ENCODE results near the gene ARL17B.

- TF ChIP-seq, protein P1, sequence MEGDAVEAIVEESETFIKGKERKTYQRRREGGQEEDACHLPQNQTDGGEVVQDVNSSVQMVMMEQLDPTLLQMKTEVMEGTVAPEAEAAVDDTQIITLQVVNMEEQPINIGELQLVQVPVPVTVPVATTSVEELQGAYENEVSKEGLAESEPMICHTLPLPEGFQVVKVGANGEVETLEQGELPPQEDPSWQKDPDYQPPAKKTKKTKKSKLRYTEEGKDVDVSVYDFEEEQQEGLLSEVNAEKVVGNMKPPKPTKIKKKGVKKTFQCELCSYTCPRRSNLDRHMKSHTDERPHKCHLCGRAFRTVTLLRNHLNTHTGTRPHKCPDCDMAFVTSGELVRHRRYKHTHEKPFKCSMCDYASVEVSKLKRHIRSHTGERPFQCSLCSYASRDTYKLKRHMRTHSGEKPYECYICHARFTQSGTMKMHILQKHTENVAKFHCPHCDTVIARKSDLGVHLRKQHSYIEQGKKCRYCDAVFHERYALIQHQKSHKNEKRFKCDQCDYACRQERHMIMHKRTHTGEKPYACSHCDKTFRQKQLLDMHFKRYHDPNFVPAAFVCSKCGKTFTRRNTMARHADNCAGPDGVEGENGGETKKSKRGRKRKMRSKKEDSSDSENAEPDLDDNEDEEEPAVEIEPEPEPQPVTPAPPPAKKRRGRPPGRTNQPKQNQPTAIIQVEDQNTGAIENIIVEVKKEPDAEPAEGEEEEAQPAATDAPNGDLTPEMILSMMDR (tag by site-specific recombination; IDR thresholded peaks at IDR 0.05): no peak; the same call in 1 of the 2 replicates
- peak; percentile 78; the same call in 1 of the 2 replicates for TF ChIP-seq KLF8 (tag by site-specific recombination; IDR thresholded peaks at IDR 0.05)
- TF ChIP-seq ZBTB1 (tag by site-specific recombination; IDR thresholded peaks at IDR 0.05): no peak
- no peak for TF ChIP-seq ZNF830 (tag by site-specific recombination; IDR thresholded peaks at IDR 0.05; ENCODE audit: low read depth)
- TF ChIP-seq ZNF610 (tag by site-specific recombination; IDR thresholded peaks at IDR 0.05; ENCODE audit: borderline replicate concordance): 0 out of 2 replicates have a peak, but pooled peaks have one; percentile 24
- TF ChIP-seq PRDM4 (tag by site-specific recombination; IDR thresholded peaks at IDR 0.05): no peak; the same call in 1 of the 2 replicates
- 0 out of 2 replicates have a peak, but pooled peaks have one; percentile 35 for TF ChIP-seq ZNF24 (tag by site-specific recombination; IDR thresholded peaks at IDR 0.05)
- no peak for TF ChIP-seq ZNF138 (tag by site-specific recombination; IDR thresholded peaks at IDR 0.05; ENCODE audit: borderline replicate concordance)
- no peak for TF ChIP-seq GLI4 (tag by site-specific recombination; IDR thresholded peaks at IDR 0.05)
- TF ChIP-seq, protein P2, sequence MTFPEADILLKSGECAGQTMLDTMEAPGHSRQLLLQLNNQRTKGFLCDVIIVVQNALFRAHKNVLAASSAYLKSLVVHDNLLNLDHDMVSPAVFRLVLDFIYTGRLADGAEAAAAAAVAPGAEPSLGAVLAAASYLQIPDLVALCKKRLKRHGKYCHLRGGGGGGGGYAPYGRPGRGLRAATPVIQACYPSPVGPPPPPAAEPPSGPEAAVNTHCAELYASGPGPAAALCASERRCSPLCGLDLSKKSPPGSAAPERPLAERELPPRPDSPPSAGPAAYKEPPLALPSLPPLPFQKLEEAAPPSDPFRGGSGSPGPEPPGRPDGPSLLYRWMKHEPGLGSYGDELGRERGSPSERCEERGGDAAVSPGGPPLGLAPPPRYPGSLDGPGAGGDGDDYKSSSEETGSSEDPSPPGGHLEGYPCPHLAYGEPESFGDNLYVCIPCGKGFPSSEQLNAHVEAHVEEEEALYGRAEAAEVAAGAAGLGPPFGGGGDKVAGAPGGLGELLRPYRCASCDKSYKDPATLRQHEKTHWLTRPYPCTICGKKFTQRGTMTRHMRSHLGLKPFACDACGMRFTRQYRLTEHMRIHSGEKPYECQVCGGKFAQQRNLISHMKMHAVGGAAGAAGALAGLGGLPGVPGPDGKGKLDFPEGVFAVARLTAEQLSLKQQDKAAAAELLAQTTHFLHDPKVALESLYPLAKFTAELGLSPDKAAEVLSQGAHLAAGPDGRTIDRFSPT (tag by site-specific recombination; IDR thresholded peaks at IDR 0.05): peak; percentile 93
Observed at GRCh38 chr17:46266656-46267544, 94.7 kb downstream of the ARL17B start.

All from HEK293 (cell line).